H9 (cell line): ENCODE results near the gene CLPX. TPM values are rescaled to one million over a fixed set of nuclear protein-coding genes. Genes with fewer than 3 reads are reported as not detected.

ENCODE experiments used
- DNase-seq: peaks from one replicate; pipeline ENCODE4 v3.0.0-alpha.2; 2017
- H2AFZ ChIP-seq: one replicate; pipeline ENCODE4 v1.6.1; 2013; ENCODE audit warnings: mild to moderate bottlenecking, low read length, control low read depth, moderate library complexity
- H2AK5ac ChIP-seq: 2 replicates; pipeline ENCODE4 v1.6.1; 2013; ENCODE audit warnings: low read length, control low read depth, mixed read lengths; ENCODE audit not compliant: insufficient read length
- H2BK120ac ChIP-seq: one replicate; pipeline ENCODE4 v1.6.1; 2013; ENCODE audit warnings: low read depth, mild to moderate bottlenecking, low read length, control low read depth, inconsistent platforms; ENCODE audit not compliant: poor library complexity, severe bottlenecking
- H2BK12ac ChIP-seq: 2 replicates; pipeline ENCODE4 v1.6.1; 2013; ENCODE audit warnings: low read length, control low read depth, mixed read lengths, low read depth; ENCODE audit not compliant: insufficient read length
- H2BK15ac ChIP-seq: 2 replicates; pipeline ENCODE4 v1.6.1; 2013; ENCODE audit warnings: low read depth, low read length, control low read depth
- H2BK20ac ChIP-seq: one replicate; pipeline ENCODE4 v1.6.1; 2013; ENCODE audit warnings: low read depth, mild to moderate bottlenecking, low read length, control low read depth, inconsistent platforms; ENCODE audit not compliant: poor library complexity, severe bottlenecking
- H2BK5ac ChIP-seq: 2 replicates; pipeline ENCODE4 v1.6.1; 2013; ENCODE audit warnings: low read length, control low read depth, mixed read lengths; ENCODE audit not compliant: insufficient read length
- H3K14ac ChIP-seq: 2 replicates; pipeline ENCODE4 v1.6.1; 2013; ENCODE audit warnings: low read length, control low read depth; ENCODE audit not compliant: insufficient read depth
- H3K18ac ChIP-seq: 2 replicates; pipeline ENCODE4 v1.6.1; 2013; ENCODE audit warnings: low read depth, mild to moderate bottlenecking, mixed read lengths, low read length, control low read depth; ENCODE audit not compliant: insufficient read length
- H3K23ac ChIP-seq: 2 replicates; pipeline ENCODE4 v1.6.1; 2013; ENCODE audit warnings: low read length, control low read depth, mixed read lengths, low read depth; ENCODE audit not compliant: insufficient read length
- H3K23me2 ChIP-seq: 2 replicates; pipeline ENCODE4 v1.6.1; 2013; ENCODE audit warnings: low read depth, mild to moderate bottlenecking, mixed read lengths, low read length, control low read depth; ENCODE audit not compliant: insufficient read length, poor library complexity, severe bottlenecking
- H3K27ac ChIP-seq: 2 replicates; pipeline ENCODE4 v1.5.1; 2013; ENCODE audit warnings: low read length, control low read depth, mixed read lengths, low read depth; ENCODE audit not compliant: insufficient read length
- H3K27me3 ChIP-seq: 2 replicates; pipeline ENCODE4 v1.6.1; 2013; ENCODE audit warnings: low read length, control low read depth, inconsistent platforms; ENCODE audit not compliant: insufficient read depth
- H3K4ac ChIP-seq: 2 replicates; pipeline ENCODE4 v1.6.1; 2013; ENCODE audit warnings: low read depth, mild to moderate bottlenecking, control low read depth, inconsistent platforms, low read length, moderate library complexity
- H3K4me1 ChIP-seq: 2 replicates; pipeline ENCODE4 v1.6.1; 2013; ENCODE audit warnings: low read length, control low read depth, inconsistent platforms; ENCODE audit not compliant: insufficient read depth
- H3K4me2 ChIP-seq: 2 replicates; pipeline ENCODE4 v1.6.1; 2013; ENCODE audit warnings: low read length, control low read depth, mixed read lengths; ENCODE audit not compliant: insufficient read length, insufficient read depth
- H3K56ac ChIP-seq: 2 replicates; pipeline ENCODE4 v1.6.1; 2013; ENCODE audit warnings: low read depth, mild to moderate bottlenecking, mixed read lengths, low read length, control low read depth; ENCODE audit not compliant: insufficient read length
- H3K79me1 ChIP-seq: 2 replicates; pipeline ENCODE4 v1.6.1; 2013; ENCODE audit warnings: low read depth, mild to moderate bottlenecking, moderate library complexity, low read length, control low read depth, inconsistent platforms; ENCODE audit not compliant: insufficient read depth, poor library complexity, severe bottlenecking
- H3K79me2 ChIP-seq: 2 replicates; pipeline ENCODE4 v1.6.1; 2013; ENCODE audit warnings: low read length, control low read depth, inconsistent platforms; ENCODE audit not compliant: insufficient read depth
- H3K9ac ChIP-seq: 2 replicates; pipeline ENCODE4 v1.6.1; 2013; ENCODE audit warnings: low read length, control low read depth, mixed read lengths; ENCODE audit not compliant: insufficient read length; ENCODE audit errors: extremely low read depth
- H3K9me3 ChIP-seq: one replicate; pipeline ENCODE4 v1.6.1; 2013; ENCODE audit warnings: low read depth, low read length, inconsistent platforms; ENCODE audit not compliant: control insufficient read depth
- H3T11ph ChIP-seq: one replicate; pipeline ENCODE4 v1.6.1; 2013; ENCODE audit warnings: mild to moderate bottlenecking, low read length, control low read depth, inconsistent platforms
- H4K20me1 ChIP-seq: one replicate; pipeline ENCODE4 v1.6.1; 2013; ENCODE audit not compliant: control insufficient read depth, insufficient read length, insufficient read depth
- H4K5ac ChIP-seq: 2 replicates; pipeline ENCODE4 v1.6.1; 2013; ENCODE audit warnings: low read depth, mild to moderate bottlenecking, mixed read lengths, low read length, control low read depth; ENCODE audit not compliant: insufficient read length
- H4K8ac ChIP-seq: replicated peaks from 2 replicates; pipeline ENCODE4 v1.6.1; 2013; ENCODE audit warnings: low read length, control low read depth, mixed read lengths, low read depth; ENCODE audit not compliant: insufficient read length
- H4K91ac ChIP-seq: 2 replicates; pipeline ENCODE4 v1.6.1; 2013; ENCODE audit warnings: low read depth, mild to moderate bottlenecking, moderate library complexity, mixed read lengths, low read length, control low read depth; ENCODE audit not compliant: insufficient read length
- H3K27ac Mint-ChIP-seq, 3 experiments: 2 replicates in 2 of 3; 3 replicates in 1 of 3; pipeline ENCODE4 v1.8.0; 2020 to 2021; ENCODE audit warnings: mixed read lengths in 3 of 3, mild to moderate bottlenecking in 1 of 3, moderate library complexity in 1 of 3
- H3K27me3 Mint-ChIP-seq: 2 replicates; pipeline ENCODE4 v1.8.0; 2021; ENCODE audit warnings: low read depth, mild to moderate bottlenecking, moderate library complexity, mixed read lengths
- H3K36me3 Mint-ChIP-seq, 3 experiments: 2 replicates in 2 of 3; 3 replicates in 1 of 3; pipeline ENCODE4 v1.8.0; 2020 to 2021; ENCODE audit warnings: low read depth in 3 of 3, mixed read lengths in 3 of 3; ENCODE audit not compliant: insufficient read depth in 1 of 3
- H3K4me1 Mint-ChIP-seq, 2 experiments: 2 replicates each; pipeline ENCODE4 v1.8.0; 2020; ENCODE audit warnings: mixed read lengths in 2 of 2
- H3K4me3 Mint-ChIP-seq, 2 experiments: 2 replicates in 1 of 2; 3 replicates in 1 of 2; pipeline ENCODE4 v1.8.0; 2020 to 2021; ENCODE audit warnings: mild to moderate bottlenecking in 2 of 2, mixed read lengths in 2 of 2, moderate library complexity in 1 of 2
- H3K9me3 Mint-ChIP-seq, 2 experiments: 2 replicates in 1 of 2; 3 replicates in 1 of 2; pipeline ENCODE4 v1.8.0; 2020; ENCODE audit warnings: mild to moderate bottlenecking in 2 of 2, mixed read lengths in 2 of 2, moderate library complexity in 1 of 2
- WGBS: extraction: QIAGEN DNeasy Blood & Tissue Kit; methylation state at CpG from one replicate; pipeline ENCODE4 v1.1.7; 2013; ENCODE audit warnings: missing lambda C conversion rate, low lambda C conversion rate, mixed read lengths; ENCODE audit not compliant: insufficient read length; ENCODE audit errors: extremely low coverage; 5-methylcytosine and 5-hydroxymethylcytosine counted together
- total RNA-seq: library from RNA; stranded (reverse); gene quantifications from 2 replicates; pipeline ENCODE4 v1.2.1, GENCODE V29; 2021
- TF ChIP-seq, protein P1 (sequence below): fragments of 200-600 bp; sonication (generic); conservative IDR thresholded peaks from 3 replicates; pipeline ENCODE4 v1.8.0; 2021; ENCODE audit warnings: antibody characterized with exemption, mild to moderate bottlenecking

Gene CLPX
- total RNA-seq, 1 experiment from 2014 or later = 55.8 TPM

- DNase-seq = no peak
- Histone ChIP-seq H3K18ac (no peak overlapping the region), H2BK120ac (no peak overlapping the region), H3K4ac (no peak overlapping the region), H4K91ac (no peak overlapping the region), H2BK12ac (no peak overlapping the region), H4K8ac (no peak overlapping the region), H3K56ac (no peak overlapping the region), H2AFZ (no peak overlapping the region), H3K4me1 (no peaks in the 10 kb centered on the region), H3K27me3 (no peaks in the 10 kb centered on the region), H4K20me1 (no peaks in the 10 kb centered on the region), H2BK15ac (no peak overlapping the region), H2BK5ac (no peak overlapping the region), H2BK20ac (no peak overlapping the region), H3K9ac (no peak overlapping the region), H3K23ac (no peak overlapping the region), H3K14ac (no peak overlapping the region), H3K4me2 (no peak overlapping the region), H3T11ph (no peak overlapping the region), H3K79me1 (no peaks in the 10 kb centered on the region), H4K5ac (no peak overlapping the region), H3K27ac (no peak overlapping the region), H3K79me2 (no peaks in the 10 kb centered on the region), H3K9me3 (no peaks in the 10 kb centered on the region), H2AK5ac (no peak overlapping the region), H3K23me2 (no peaks in the 10 kb centered on the region)
- Mint-ChIP-seq H3K27me3 (peaks cover 5% of the 10 kb centered on the region; the same call in 1 of the 2 replicates), H3K4me1 (peaks cover 2 to 6% of the 10 kb centered on the region in 2 experiments; a peak in 1 of 4 replicates), H3K4me3 (no peak overlapping the region), H3K36me3 (no peaks in the 10 kb centered on the region), H3K9me3 (no peaks in the 10 kb centered on the region), H3K27ac (no peak overlapping the region; a peak in 1 of 7 replicates)
- TF ChIP-seq, protein P1, sequence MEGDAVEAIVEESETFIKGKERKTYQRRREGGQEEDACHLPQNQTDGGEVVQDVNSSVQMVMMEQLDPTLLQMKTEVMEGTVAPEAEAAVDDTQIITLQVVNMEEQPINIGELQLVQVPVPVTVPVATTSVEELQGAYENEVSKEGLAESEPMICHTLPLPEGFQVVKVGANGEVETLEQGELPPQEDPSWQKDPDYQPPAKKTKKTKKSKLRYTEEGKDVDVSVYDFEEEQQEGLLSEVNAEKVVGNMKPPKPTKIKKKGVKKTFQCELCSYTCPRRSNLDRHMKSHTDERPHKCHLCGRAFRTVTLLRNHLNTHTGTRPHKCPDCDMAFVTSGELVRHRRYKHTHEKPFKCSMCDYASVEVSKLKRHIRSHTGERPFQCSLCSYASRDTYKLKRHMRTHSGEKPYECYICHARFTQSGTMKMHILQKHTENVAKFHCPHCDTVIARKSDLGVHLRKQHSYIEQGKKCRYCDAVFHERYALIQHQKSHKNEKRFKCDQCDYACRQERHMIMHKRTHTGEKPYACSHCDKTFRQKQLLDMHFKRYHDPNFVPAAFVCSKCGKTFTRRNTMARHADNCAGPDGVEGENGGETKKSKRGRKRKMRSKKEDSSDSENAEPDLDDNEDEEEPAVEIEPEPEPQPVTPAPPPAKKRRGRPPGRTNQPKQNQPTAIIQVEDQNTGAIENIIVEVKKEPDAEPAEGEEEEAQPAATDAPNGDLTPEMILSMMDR = no peak
- no CpG with 5 or more reads among the region's 12 CpGs for WGBS
These were observed 20.0 kb upstream of the CLPX start for GRCh38 chr15:65204931-65205660.
